Neutrophil (primary cell): ENCODE results near the gene BEND7.

Experiments used
- H3K27ac ChIP-seq: fragments of 200-600 bp; sonication (generic); 2 replicates; pipeline ENCODE4 v1.5.1; 2016; ENCODE audit warnings: mild to moderate bottlenecking, moderate library complexity
- H3K27me3 ChIP-seq: fragments of 200-600 bp; sonication (generic); 2 replicates; pipeline ENCODE4 v1.6.0; 2016; ENCODE audit warnings: mild to moderate bottlenecking
- H3K36me3 ChIP-seq: fragments of 200-600 bp; sonication (generic); 2 replicates; pipeline ENCODE4 v1.5.1; 2017
- H3K4me1 ChIP-seq, 2 experiments: fragments of 200-600 bp in 1 of 2; sonication (generic) in 1 of 2; 1 replicate in 1 of 2; 2 replicates in 1 of 2; pipeline versions ENCODE4 v1.5.1 to v1.6.1; 2013 to 2016; ENCODE audit warnings: low read depth in 1 of 2, low read length in 1 of 2, mild to moderate bottlenecking in 1 of 2, moderate library complexity in 1 of 2; ENCODE audit not compliant: control insufficient read depth in 1 of 2, insufficient read depth in 1 of 2
- H3K4me3 ChIP-seq, 2 experiments: fragments of 200-600 bp in 1 of 2; sonication (generic) in 1 of 2; 1 replicate in 1 of 2; 2 replicates in 1 of 2; pipeline ENCODE4 v1.5.1; 2013 to 2016; ENCODE audit warnings: low read depth in 1 of 2, low read length in 1 of 2, mild to moderate bottlenecking in 1 of 2, moderate library complexity in 1 of 2
- H3K9me3 ChIP-seq: fragments of 200-600 bp; sonication (generic); 2 replicates; pipeline ENCODE4 v1.5.1; 2016
- TF ChIP-seq, protein P1 (sequence below): fragments of 200-600 bp; sonication (generic); IDR thresholded peaks from 2 replicates; pipeline ENCODE4 v1.5.1; 2016; ENCODE audit warnings: antibody characterized with exemption

BEND7 gene

GRCh38 chr10:13425397-13425796, 103.4 kb downstream of the BEND7 start:
- Histone ChIP-seq H3K36me3 (no peaks in the 10 kb centered on the region), H3K9me3 (no peaks in the 10 kb centered on the region), H3K27me3 (peaks cover 5% of the 10 kb centered on the region), H3K27ac (no peak overlapping the region), H3K4me1 (no peaks in the 10 kb centered on the region), H3K4me3 (no peak overlapping the region)
- TF ChIP-seq, protein P1, sequence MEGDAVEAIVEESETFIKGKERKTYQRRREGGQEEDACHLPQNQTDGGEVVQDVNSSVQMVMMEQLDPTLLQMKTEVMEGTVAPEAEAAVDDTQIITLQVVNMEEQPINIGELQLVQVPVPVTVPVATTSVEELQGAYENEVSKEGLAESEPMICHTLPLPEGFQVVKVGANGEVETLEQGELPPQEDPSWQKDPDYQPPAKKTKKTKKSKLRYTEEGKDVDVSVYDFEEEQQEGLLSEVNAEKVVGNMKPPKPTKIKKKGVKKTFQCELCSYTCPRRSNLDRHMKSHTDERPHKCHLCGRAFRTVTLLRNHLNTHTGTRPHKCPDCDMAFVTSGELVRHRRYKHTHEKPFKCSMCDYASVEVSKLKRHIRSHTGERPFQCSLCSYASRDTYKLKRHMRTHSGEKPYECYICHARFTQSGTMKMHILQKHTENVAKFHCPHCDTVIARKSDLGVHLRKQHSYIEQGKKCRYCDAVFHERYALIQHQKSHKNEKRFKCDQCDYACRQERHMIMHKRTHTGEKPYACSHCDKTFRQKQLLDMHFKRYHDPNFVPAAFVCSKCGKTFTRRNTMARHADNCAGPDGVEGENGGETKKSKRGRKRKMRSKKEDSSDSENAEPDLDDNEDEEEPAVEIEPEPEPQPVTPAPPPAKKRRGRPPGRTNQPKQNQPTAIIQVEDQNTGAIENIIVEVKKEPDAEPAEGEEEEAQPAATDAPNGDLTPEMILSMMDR, result no peak

DNA sequence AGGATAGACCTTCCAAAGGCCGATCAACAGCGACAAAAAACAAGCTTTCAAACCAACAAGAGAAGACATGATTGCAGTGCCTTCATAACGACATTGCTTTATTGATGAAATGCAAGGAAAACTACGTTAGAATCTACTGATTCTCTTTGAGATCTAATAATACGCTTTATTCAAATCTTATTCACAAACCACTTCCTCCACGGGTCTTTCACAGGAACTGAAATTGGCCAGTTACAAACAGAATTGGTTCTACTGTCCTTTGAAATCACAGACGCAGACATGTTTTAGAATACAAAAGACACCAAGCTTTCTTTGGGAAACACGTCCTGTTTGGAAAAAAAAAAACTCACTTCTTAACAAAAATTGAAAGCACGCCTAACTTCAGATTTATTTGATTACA, 106.0 kb downstream of the BEND7 start:
- H3K27me3 ChIP-seq, result peaks cover 5% of the 10 kb centered on the region
- TF ChIP-seq, protein P1, result no peak
- no peaks in the 10 kb centered on the region for H3K4me1 ChIP-seq
- H3K9me3 ChIP-seq, result no peaks in the 10 kb centered on the region
- H3K36me3 ChIP-seq, result no peaks in the 10 kb centered on the region
- H3K4me3 ChIP-seq, result no peak overlapping the region
- H3K27ac ChIP-seq, result no peak overlapping the region

- Histone ChIP-seq H3K36me3 (no peaks in the 10 kb centered on the region), H3K4me3 (no peak overlapping the region), H3K9me3 (no peaks in the 10 kb centered on the region), H3K27ac (no peak overlapping the region), H3K27me3 (peaks cover 5% of the 10 kb centered on the region), H3K4me1 (no peaks in the 10 kb centered on the region)
- TF ChIP-seq, protein P1, result no peak
Observed at GRCh38 chr10:13421382-13421917, 107.4 kb downstream of the BEND7 start.

GRCh38 chr10:13420532-13421307, 108.1 kb downstream of the BEND7 start:
- TF ChIP-seq, protein P1, result no peak
- H3K4me3 ChIP-seq, result no peak overlapping the region
- H3K27me3 ChIP-seq, result peaks cover 5% of the 10 kb centered on the region
- no peak overlapping the region for H3K27ac ChIP-seq
- H3K4me1 ChIP-seq, result no peaks in the 10 kb centered on the region
- H3K36me3 ChIP-seq, result no peaks in the 10 kb centered on the region
- no peaks in the 10 kb centered on the region for H3K9me3 ChIP-seq

DNA sequence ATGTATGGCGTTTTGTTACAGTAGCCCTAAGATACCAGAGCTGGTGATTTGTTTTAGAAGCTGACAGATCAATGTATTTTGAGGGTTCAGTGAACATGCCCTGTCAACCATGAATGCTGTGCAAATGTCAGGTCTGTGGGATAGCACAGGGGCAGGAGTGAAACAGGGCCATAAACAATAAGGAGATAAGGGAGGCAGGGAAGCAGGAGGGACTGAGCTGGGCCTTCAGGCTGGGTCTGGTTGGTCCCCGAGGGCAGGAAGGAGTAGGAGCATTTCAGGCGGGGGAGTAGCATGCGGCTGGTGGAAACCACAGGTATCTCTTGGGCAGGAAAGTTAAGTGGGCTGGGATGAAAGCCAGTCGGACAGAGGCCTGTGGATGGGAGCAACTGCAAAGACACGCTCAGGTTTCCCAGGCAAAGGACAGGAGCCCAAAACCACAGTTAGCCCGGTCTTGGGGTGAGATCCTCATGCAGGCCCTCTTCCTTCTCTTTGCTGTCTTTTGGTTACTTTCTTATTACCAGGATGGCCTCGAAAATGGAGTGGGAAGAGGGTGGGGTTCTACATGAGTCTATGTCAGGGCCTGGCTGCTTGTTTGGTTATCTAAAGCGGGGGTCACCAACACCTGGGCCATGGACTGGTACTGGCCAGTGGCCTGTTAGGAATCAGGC, 111.2 kb downstream of the BEND7 start:
- no peaks in the 10 kb centered on the region for H3K4me1 ChIP-seq
- no peak overlapping the region for H3K4me3 ChIP-seq
- no peaks in the 10 kb centered on the region for H3K27me3 ChIP-seq
- no peaks in the 10 kb centered on the region for H3K9me3 ChIP-seq
- TF ChIP-seq, protein P1, result no peak
- no peak overlapping the region for H3K27ac ChIP-seq
- no peaks in the 10 kb centered on the region for H3K36me3 ChIP-seq
